Stomach (tissue), 4 donors: Measurements from ENCODE around the gene CHD6.

Experiments used
- CTCF ChIP-seq, 7 experiments: fragments of 450-650 bp in 4 of 7; fragments of 200-600 bp in 3 of 7; sonication (generic) in 3 of 7; IDR thresholded peaks; one replicate each; pipeline ENCODE4 v1.5.1; 2016 to 2019; ENCODE audit warnings: antibody characterized with exemption in 7 of 7, control low read depth in 2 of 7, mild to moderate bottlenecking in 1 of 7
- POLR2A ChIP-seq, 4 donors: fragments of 450-650 bp; IDR thresholded peaks; one replicate each; pipeline ENCODE4 v1.6.1; 2016; ENCODE audit warnings: antibody characterized with exemption in 4 of 4, control low read depth in 2 of 4, mild to moderate bottlenecking in 1 of 4, moderate library complexity in 1 of 4

- no peak for TF ChIP-seq CTCF (IDR thresholded peaks at IDR 0.05)
- TF ChIP-seq POLR2A (IDR thresholded peaks at IDR 0.05), result no peak
Measured at GRCh38 chr20:41382791-41383305, 235.3 kb downstream of the CHD6 start.
